GF-D8 (cell line): ENCODE data around the gene CFAP299.
"Not testable (repeated sequence)": the region's sequence is repeated elsewhere in the genome, so short reads cannot be mapped to it uniquely, and the experiment has no call there.

ENCODE experiments used
- DNase-seq: peaks from one replicate; lab custom pipeline; 2025; lab: John Stamatoyannopoulos, UW

Gene CFAP299

DNA sequence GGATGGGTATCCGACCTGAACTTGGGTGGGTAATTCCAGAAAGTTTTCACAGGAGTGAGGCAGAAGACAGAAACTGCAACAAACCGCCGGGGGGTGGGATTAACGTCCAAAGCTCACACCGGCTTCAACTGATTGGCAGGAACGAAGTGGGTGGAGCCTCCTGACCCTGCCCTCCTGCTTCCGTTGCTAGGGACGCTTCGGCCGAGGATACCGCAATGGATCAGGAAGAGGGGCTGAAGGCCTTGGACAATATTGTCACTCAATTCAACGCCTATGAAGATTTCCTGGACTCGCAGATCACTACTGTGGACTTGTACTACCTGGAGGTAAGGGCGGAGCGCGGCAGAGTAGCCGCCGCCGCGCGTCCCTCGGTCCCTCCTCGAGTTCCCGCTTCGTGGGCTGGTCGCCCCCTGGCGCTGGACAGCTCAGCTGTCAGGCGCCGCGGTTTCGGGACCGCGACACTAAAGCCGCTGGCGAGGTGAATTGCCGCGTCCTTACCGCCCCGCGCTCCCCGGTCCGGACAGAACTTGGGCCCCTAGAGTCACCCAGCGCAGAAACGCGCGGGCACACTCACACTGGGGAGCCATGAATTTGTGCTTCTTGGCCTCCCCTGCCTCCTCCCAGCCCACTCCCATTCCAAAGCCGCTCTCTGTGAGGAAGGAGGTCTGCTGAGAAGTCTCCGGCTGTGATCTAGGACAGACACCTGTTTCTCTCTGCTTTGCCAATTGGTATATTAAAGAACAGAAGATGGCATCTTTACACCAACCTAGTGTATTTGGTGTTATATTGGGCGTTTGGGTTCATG, at the start of gene CFAP299:
Gene CFAP299, plus strand, starts transcription at position 177 of the 805 bp plus-strand sequence.
- no peak for DNase-seq

DNA sequence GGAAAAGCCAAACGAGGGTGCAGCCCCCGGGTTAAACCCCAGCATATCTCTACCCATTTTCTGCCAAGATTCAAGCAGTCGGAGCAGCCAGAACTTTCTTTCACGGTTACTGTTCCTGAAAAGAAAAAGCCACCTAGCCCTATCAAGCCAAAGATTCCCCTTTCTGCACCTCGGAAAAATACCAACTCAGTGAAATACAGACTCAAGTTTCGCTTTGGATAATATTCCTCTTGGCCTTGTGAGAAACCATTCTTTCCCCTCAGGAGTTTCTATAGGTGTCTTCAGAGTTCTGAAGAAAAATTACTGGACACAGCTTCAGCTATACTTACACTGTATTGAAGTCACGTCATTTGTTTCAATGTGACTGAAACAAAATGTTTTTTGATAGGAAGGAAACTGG, 49.1 kb upstream of the CFAP299 start:
- no peak for DNase-seq

DNA sequence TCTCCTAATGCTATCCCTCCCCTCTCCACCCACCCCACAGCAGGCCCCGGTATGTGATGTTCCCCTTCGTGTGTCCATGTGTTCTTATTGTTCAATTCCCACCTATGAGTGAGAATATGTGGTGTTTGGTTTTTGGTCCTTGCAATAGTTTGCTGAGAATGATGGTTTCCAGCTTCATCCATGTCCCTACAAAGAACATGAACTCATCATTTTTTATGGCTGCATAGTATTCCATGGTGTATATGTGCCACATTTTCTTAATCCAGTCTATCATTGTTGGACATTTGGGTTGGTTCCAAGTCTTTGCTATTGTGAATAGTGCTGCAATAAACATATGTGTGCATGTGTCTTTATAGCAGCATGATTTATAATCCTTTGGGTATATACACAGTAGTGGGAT, 44.9 kb upstream of the CFAP299 start:
- DNase-seq = not testable (repeated sequence)

DNA sequence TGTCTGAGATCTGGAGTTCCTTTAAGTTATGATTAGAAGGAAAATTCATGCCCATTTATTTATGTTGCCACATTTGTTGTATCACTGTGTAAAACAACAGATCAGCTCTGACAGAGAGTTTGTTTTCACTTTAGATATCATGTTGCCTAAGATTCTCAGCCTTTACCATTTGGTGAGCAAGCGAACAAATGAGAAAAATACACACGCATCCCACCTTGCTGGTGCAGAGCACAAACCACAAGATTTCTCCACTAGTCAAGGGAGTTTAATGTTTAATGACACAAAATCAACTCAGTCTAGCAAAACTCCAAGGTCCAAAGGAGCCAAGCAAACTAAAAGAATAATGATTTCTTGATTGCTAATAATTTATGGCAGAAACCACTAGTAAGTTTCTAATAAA, 41.3 kb upstream of the CFAP299 start:
- DNase-seq = no peak

DNA sequence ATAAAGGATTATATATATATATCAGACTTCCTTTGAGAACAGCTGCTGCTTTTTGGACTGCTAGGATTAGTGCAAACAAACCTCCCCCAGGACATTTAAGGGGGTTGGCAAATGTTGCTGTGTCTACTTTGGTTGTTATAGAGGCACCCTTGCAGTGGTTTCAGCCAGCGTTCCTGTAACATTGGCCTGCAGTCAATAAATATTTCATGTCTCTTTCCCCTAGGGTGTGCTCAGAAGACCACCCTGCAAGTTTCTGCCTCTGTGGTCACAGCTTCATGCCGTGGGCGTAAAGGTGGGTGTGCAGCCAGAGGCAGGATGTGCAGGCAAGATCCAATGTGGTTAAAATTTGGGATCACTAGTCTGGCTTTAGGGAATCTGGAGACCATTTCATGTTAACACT, 40.2 kb upstream of the CFAP299 start:
- no peak for DNase-seq

DNA sequence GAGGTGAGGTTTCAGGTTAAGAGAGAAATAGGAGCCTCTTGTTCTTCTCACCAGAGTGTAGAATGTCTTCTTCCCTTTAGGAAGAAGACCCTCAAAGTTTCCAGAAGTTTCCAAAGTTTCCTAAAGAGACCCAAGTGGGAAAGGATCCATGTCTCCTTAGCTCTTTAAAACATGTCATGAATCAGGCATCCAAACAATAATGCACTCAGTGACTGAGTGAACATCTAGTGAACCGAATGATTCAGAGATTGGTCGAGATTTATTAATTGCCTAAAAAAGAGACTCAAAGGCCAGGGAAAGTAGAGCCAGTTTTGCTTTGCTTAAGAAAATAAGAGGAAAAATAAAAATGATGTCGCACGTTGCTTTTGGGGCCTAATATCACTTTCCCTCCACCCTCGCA, 39.7 kb upstream of the CFAP299 start:
- DNase-seq = no peak

DNA sequence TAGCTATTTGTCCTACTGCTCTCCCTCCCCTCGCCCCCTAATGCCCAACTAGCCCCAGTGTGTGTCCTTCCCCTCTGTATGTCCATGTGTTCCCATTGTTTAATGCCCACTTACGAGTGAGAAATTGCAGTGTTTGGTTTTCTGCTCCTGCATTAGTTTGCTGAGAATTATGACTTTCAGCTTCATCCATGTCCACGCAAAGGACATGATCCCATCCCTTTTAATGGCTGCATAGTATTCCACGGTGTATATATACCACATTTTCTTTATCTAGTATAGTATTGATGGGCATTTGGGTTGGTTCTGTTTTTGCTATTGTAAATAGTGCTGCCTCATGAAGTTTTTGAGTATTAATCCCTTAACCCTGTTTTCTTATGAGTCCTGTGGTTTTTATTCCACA, 33.6 kb upstream of the CFAP299 start:
- no peak for DNase-seq

DNA sequence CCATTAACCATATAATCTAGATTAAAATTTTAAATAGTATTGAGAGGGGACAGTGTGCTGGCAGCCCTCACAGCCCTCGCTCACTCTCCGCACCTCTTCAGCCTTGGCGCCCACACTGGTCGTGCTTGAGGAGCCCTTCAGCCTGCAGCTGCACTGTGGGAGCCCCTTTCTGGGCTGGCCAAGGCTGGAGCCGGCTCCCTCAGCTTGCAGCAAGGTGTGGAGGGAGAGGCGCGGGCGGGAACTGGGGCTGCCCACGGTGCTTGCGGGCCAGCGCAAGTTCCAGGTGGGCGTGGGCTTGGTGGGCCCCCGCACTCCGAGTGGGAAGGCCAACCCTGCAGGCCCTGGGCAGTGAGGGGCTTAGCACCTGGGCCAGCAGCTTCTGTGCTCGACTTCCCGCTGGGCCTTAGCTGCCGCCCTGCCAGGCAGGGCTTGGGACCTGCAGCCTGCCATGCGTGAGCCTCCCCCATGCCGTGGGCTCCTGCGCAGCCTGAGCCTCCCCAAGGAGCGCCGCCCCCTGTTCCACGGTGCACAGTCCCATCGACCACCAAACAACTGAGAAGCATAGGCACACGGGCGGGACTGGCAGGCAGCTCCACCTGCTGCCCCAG, 32.8 kb upstream of the CFAP299 start:
- no peak for DNase-seq

DNA sequence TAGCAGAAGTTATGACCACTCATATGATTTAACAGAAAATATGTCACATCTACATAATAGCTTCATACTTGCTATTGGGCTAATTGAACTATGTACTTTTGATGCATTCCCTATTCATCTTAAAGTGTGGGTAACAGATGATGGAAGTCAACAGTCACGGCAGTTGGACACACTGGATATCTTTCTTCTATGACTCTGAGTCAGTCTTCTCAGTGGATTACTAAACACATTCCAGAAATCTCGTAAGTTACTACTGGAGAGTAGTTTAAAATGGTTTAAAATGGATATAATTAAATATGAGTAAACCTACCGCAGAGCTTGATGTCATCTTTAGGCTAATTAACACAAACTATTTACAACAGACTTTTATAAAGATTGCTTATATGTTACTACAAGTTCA, 30.1 kb upstream of the CFAP299 start:
- DNase-seq = no peak

DNA sequence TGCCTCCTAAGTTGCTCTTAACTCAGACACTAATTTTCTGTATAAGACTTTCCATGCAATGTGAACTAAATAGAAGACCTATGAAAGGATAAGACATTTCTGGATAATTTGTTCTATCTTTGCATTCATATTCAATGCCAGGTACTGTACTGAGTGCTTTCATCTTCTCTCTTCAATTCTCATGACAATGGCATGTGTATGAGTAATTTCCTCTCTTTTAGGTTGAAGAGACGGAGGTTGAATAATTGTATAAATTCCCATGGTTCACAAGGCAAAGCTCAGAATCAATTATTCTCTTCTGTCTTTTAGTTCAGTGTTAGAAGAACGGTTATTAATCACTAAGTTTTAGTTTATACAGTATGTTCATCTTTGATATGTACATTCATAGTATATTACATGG, 29.3 kb upstream of the CFAP299 start:
- DNase-seq = no peak

DNA sequence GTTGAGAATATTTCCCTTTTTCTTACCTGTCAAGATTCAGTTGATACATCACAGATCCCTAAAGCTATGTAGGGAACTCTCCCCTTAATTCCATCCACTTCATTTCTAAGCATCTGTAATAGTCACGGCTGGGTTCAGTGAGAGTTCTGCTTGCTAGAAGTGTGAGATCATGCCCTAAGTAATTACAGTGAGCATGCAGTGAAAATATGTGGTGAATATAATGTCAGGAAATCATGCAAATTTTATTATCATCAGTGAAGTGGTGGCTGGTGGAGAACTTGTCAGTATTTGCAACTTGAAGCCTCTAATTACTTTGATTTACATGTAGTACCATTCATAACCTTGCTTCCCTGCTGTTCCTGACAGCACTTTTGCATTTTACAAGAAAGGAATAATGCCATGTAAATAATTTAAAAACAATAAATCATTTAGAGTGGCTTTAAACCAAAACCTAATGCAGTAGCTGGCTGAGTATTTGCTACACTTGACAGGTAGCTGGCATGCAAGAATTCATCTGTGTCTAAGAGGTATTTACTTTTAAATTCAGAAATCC, 28.3 kb upstream of the CFAP299 start:
- no peak for DNase-seq

DNA sequence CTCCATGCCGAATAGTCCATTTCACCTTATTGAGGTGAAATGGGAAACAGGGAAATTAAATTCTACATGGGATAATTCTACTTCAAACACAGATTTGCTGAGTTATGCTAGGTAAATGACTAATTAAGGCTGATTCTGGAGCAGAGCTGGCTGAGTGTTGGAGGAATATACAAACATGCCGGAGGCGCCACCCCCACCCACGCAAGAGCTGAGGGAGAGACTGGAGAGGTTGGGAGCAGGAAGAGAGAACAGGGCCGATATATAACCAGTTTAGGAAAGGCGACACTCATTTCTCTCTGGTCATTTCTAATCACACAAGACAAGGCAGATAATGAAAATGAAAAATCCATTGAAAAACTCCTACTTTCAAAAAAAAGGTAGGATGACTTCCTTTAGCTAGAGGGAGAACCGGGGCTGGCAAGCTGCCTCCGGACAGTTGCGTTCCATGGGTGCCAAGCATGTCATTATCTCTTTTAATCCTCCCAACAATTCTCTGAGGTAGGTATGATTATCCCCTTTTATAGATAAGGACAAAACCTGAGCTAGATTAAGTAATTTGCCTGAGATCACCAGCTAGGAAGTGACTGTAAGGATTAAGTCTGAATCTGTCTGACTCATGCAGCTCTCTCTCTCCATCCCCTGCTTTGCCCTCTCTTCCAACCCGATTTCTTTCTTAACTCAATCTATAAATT, 27.6 kb upstream of the CFAP299 start:
- DNase-seq = no peak

DNA sequence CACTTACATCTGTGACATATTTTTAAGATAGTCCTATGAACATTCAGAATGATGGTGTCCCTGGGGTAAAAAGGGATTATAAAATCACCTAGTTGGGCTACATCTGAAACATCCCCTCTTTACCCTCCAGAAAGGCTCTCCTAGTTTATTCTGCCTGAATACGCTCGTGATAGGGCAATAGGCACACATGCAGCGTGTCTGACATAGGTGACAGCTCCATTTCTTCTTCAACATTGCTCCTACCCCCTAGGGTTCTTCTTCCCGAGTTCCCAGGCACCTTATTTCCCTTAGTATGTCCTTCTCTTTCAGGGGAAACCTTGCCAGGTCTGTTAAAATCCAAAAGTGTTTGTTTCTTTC, 27.1 kb upstream of the CFAP299 start:
- DNase-seq = no peak

DNA sequence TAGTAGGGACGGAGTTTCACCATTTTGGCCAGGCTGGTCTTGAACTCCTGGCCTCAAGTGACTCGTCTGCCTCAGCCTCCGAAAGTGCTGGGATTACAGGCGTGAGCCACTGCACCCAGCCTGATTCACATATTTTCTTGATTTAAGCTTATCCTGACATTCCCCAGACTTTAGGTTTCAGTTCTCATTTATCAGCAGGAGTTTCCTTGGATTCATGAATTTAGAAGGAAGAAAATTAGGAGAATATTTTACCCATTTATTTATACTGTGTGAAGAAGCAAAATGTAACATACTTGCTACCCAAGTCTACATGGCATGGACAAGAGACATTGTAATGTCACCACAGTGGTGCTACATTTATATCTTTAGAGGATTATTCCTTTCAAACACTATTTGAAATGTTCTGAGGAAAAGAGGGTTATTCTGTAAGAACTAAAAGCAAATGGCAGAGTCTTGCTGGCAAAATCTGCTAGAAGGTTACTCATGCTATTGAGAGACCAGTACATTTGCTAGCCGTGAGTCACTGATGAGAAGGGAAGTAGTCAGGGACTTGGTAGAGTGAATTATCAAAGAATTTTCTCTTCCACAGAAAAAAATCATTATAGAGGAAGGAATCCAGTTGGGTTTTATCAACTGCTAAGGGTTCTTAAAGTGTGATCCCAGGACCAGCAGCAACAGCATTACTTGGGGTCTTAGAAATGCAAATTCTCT, 26.1 kb upstream of the CFAP299 start:
- DNase-seq = no peak

DNA sequence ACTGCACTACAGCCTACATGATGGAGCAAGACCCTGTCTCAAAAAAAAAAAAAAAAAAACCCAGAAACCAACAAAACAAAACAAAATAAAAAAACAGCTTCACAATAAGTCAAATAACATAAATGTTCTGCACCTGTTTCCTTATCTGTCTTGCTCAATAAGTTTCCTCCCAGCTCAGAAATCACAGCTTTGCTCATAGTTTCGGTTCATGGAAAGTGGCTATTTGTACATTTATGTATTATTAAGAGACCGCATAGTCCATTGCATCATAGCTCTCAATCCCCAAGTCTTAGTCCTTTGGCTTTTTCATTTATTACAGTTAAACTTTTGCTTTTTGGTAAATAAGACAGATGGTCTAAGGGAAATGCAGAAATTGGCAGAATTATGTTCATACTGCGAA, 24.4 kb upstream of the CFAP299 start:
- DNase-seq = no peak

DNA sequence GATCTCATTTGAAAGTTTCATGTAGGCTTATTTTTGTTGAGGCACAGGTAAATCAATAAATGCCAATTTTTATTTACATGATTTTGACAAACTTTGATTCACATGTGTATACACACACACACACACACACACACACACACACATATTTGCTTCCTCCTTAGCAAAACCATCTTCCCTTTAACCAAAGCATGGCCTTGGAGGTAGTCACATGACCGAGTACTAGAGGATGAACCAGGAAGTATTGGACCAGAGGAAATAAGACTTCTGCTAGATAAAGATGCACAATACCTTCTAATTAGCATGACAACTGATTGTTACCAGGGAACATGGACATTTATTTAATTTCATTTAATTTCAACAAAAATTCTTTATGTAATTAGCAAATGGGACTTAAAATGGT, 23.4 kb upstream of the CFAP299 start:
- DNase-seq = no peak

DNA sequence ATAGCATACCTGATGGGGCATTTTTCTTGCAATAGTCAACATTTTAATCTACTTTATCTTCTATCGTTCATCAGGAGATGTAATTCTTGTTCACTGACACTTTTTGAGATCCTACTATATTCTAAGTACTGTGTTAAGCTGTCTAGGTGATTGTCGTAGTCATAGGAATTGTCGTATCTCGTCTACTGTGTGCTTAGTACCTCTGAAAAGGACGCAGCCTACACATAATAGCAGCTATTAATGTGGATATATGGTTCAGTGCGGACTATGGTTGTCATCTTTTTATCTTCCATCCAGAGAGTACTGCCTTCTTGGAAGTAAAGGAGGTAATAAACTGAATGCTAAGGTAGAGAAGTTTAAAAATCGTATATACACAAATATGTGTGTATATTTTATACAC, 21.9 kb upstream of the CFAP299 start:
- no peak for DNase-seq

DNA sequence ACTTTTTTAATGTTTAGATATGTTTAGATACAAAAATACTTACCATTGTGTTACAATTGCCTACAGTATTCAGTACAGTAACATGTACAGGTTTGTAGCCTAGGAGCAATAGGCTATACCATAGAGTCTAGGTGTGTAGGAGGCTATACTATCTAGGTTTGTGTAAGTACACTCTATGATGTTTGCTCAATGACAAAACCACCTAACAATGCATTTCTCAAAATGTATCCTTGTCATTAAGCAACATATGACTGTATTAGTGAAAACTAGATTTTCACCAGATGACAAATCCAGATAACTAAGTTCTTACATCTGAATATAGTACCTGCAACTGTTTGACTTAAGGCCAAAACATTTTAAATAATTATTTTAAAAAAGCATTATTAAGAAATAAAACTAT, 19.7 kb upstream of the CFAP299 start:
- DNase-seq = not testable (repeated sequence)

DNA sequence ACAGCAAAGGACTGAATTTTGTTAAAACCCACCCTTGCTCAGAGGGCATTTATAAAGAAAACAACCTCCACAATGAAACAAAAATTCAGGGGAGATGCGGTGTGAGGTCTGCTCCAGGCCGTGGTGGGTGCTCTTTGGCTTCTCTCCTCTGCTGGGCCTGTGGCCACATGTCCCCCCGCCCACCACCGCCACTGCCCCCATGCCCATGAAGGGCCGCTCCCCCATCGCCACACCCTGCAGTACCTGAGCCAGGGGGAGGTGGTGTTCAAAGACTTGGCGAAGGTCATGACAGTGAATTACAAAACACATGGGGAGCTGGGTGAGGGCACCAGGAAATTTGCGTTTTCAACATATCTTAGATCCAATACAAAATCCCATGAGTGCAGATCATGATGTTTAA, 14.2 kb upstream of the CFAP299 start:
- no peak for DNase-seq

DNA sequence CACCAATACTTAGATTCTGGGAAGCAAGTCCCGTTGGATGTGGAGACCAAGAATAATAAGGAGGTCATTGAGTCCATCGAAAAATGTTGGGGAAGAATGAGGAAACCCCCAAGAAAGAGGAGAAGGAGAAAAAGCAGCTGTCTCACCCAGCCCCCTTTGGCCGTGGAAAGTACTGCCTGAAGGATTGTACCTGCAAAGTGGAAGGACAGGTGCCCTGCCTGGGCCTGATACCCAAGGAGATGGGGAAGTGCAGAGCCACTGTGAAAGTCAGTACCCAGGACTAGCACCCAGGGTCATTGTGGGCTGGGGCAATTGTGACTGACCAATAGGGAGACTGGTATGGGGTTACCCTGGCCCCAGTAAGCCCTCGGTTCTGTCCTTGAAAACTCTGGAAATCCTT, 13.8 kb upstream of the CFAP299 start:
- DNase-seq = no peak

DNA sequence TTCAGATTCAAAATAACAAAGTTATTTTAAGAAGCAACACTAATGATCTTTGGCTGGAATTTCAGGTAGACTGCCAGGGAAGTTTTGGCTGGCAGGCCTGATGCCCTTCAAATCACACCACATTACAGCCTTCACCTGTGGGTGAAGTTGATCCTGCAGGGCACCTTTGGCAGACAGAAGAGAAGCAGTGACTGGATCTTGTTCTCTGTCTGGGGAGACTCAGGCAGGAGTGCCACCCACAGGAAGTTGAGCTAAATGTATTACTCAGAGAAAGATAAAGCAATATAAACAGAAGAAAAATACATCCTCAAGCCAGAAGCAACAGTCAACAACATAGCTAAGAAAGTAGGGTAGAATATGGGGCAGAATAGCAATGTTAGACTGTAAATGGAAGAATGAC, 12.8 kb upstream of the CFAP299 start:
- no peak for DNase-seq

DNA sequence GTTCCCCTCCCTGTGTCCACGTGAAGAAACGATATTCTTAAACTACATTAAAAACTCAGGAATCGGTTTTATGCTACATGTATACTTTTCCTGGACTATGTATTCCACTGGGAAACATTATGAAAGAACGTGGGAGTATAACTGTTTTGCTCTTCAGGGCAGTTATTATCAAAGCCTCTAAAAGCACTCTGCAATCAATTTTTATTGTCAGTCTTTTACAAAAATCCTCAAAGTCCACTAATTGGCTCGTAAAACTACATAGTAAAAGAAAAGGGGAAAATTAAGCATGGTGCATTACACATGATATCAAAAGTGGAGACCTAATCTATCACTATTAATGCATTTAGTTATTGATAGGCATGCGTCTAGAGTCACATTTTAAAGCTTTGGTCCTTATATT, 11.4 kb upstream of the CFAP299 start:
- no peak for DNase-seq

DNA sequence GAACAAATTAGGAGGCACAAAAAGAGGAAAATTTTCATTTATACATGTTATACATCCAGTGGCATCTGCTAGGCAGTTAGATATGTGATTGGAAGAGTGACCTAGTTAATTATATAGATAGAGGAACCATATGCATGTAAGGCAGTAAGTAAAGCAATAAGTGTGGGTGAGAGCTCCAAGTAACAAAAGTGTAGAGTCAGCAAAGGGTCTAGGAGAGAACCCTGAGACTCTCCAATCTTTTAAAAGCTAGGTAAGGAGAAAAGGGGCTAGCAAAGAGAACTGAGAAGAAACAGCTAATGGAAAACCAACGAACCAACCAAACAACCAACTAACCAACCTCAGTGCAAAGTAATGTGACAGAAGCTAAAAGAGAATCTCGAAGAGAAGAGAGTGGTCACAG, 3.8 kb upstream of the CFAP299 start:
- no peak for DNase-seq
